HG03442 (cell line): ENCODE measurements around the gene IL17B.

ENCODE experiments used
- ATAC-seq: cut with Tn5 transposase; IDR thresholded peaks from one replicate; pipeline ENCODE4 v1.9.1; 2021; ENCODE audit warnings: mild to moderate bottlenecking, moderate library complexity; ENCODE audit not compliant: unreplicated experiment

The IL17B gene, protein sequence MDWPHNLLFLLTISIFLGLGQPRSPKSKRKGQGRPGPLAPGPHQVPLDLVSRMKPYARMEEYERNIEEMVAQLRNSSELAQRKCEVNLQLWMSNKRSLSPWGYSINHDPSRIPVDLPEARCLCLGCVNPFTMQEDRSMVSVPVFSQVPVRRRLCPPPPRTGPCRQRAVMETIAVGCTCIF

GRCh38 chr5:149379177-149379761 lies at the start of gene IL17B:
IL17B (minus strand) TSS chr5:149379292; CDS start chr5:149379225, 67 bp downstream.
- no peak for ATAC-seq

DNA sequence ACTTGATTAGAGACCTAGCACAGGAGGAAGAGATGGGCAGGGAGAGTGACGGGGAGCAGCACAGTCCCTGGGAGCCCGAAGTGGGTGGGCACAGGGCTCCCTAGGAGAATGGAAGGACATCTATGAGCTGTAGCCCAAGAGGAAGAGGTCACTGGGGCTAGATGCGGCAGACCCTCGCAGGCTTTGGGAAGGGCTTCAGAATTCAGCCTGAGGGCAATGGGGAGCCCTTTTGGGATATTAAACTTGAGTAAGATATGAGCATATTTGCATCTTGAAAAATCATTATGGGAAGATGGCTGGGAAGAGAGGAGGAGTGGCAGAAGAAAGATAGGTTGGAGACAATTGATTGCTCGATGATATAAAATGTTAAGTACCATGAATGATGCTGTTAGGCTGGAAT lies 48.9 kb upstream of the IL17B start:
- ATAC-seq, result no peak

DNA sequence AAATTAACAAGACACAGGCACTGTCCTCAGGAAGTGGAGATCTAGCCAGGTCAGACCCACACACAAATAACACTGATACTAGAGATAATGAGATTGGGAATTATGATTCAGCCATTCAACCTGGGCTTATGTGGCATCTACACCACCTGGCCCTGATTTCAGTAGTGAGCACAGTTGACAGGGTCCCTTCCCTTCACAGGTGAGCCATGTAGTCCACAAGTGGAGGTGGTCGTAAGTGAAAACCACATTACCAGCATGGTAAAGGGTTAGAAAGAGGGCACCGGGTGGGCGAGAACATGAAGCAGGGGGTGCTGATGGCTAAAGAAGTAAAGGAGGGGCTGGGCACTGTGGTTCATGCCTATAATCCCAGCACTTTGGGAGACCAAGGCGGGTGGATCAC lies 48.3 kb upstream of the IL17B start:
- ATAC-seq, result no peak

- no peak for ATAC-seq
Measured at GRCh38 chr5:149426931-149427330, 47.8 kb upstream of the IL17B start.

GRCh38 chr5:149425729-149426128 lies 46.6 kb upstream of the IL17B start:
- ATAC-seq, result no peak

DNA sequence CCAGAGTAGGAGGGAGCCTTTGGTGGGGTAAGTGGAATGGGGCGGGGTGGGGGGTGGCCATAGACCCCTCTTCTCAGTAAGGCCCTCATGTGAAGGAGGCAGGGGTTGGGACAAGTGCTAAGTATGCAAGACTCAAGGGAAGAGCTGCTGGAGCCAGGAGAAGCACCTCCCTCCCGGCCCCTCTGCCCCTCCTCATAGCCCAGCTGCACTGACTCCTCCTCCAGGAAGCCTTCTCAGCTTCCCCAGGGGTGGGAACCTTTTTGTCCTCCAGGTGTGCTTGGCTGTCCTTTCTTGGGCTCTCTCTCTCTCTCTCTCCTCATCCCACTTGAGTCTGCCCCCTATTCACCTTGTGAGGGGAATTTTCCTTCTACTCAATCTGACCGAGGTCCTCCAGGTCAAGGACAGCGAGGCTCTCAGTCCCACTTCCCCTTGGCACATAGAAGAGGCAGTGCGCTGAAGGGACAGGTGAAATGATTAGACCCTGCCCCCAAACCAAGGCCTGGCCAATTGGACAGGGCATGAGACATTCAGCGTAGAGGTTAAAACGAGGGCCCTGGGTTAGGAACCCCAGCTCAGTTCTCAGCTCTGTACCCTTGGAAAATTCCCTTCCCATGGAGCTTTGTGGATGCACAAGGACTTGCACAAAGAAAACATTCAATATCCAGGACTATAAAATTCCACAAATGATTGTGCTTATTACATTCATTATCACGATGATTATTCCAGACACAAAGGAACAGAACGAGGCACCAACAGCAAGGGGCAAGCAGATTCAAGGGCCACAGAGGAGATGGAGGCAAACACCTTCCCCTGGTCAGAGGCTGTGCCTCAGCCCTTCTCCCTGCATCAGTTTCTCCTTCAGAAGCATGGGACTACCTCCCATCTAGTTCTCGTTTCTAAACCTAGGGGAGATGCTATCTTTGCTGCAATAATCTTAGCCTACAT lies 45.6 kb upstream of the IL17B start:
- no peak for ATAC-seq

DNA sequence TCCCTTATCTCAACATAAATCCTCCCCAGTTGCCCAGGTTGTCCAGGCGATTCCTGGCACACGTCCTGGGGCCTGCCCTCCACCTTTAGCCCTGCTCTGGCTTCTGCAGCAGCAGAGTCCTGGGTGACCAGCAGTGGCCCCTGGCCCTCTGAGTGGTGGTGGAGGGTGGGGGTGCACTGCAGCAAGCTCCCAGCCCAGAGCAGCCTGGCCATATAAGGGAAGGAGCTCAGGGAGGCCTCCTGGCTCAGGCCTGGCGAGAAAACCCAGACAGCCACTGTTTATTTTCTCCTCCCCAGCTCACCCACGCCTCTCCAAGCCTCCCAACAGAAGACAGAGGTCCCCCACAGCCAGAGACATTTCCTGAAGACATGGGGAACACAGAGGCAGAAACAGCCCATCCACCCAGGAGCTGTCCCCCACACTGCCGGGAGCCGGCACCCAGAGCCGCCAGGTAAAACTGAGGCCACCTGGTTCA lies 44.7 kb upstream of the IL17B start:
- no peak for ATAC-seq

GRCh38 chr5:149423049-149423793 lies 44.1 kb upstream of the IL17B start:
- ATAC-seq, result no peak

- no peak for ATAC-seq
Measured at GRCh38 chr5:149422366-149423048, 43.4 kb upstream of the IL17B start.

DNA sequence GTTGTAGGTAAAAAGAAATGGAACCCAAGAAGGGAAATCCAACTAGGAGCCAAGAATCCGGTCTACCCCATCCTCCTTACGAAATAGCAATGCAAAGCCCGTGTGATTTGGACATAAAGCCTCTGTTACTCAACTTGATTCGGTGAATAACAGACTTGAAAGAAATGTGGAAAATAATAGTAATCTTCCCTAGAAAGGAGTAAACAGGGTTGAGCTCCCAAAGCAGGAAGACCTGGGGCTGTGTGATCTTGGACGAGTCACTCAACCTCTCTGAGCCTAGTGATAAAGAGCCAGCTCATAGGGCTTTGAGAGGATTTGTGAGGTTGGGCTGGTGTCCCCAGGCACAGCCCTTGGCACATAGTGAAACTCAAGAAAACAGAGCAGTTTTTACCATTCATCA lies 42.7 kb upstream of the IL17B start:
- ATAC-seq, result no peak

DNA sequence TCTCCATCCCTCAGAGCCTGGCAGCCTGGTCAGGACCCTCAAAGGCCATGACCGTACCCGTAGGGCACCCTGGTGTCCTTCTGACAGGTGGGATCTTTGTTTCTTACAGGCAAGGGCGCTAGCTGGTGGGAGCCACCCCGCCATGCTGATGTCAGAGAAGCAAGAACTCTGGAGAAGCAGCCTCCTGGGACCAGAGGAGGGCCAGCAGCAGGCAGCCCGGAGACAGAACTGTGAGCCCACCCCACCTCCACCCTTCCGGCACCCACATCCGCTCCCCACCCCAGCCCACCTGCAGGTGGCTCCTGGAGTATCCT lies 42.2 kb upstream of the IL17B start:
- ATAC-seq, result no peak

GRCh38 chr5:149420545-149421371 lies 41.7 kb upstream of the IL17B start:
- ATAC-seq, result no peak

- no peak for ATAC-seq
Measured at GRCh38 chr5:149419859-149420544, 40.9 kb upstream of the IL17B start.

DNA sequence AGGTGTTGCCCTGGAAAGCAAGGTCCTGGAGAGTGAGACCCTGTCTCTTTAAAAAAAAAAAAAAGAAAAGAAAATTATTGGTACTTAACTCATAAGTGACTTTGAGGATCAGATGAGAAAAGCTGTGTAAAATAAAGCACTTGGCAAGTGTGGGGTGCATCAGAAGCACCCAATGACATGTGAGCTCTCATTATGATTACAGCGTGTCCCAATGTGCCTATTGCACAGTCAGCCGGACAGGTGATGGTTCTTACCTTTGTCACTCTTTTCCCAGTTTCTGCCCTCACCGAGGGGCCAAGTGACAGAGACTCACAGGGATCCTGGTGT lies 40.4 kb upstream of the IL17B start:
- ATAC-seq, result no peak

GRCh38 chr5:149418910-149419531 lies 39.9 kb upstream of the IL17B start:
- no peak for ATAC-seq

- no peak for ATAC-seq
Measured at GRCh38 chr5:149417711-149418368, 38.7 kb upstream of the IL17B start.

DNA sequence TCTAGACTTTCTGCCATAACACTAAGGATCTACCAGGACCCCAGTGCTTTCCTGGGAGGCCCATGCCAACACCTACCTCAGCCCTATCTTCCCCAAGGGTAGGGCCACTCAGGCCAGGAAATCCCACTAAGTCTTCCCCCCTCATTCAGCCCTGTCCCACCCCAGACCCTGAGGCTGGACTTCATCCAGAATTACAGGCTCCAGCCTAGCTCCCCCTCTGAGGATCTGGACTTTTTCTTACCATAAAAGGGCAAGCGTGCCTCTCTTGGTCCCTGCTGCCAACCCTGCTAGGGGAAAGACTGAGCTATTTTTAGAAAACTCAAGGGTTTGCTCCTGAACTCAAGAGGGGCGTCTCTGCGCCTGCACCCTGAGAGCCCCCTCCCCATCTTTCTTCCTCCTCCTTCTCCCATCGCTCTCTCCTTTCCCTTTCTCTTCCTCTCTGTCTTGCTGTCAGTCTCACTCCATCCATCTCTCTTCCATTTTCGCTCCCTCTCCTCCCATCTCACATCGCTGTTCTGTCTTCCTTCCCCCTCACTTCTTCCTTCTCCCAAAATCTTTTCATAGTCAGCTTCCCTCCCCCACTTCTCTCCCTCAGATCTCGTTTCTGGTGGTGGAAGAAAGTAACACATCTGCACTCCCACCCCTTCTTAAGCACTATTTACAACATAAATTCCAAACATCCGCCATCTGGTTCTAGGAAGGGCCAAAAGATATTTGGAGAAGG lies 38.1 kb upstream of the IL17B start:
- ATAC-seq, result no peak
